Caki2 (cell line): Measurements from ENCODE around the gene RAB6D. TPM values are rescaled to one million over a fixed set of nuclear protein-coding genes. Genes with fewer than 3 reads are reported as not detected.
"Not testable (repeated sequence)": the region's sequence is repeated elsewhere in the genome, so short reads cannot be mapped to it uniquely, and the experiment has no call there.

ENCODE experiments used
- DNase-seq: peaks from one replicate; pipeline ENCODE4 v3.0.0-alpha.2; 2015; ENCODE audit warnings: low read depth
- in situ Hi-C: cut with HindIII; loops from 2 replicates; pipeline ENCODE4 v1.10.0; 2016; ENCODE audit warnings: low sequenced_read_pairs, low pct_unique_long_range_greater_than_20kb, mixed read lengths
- total RNA-seq: library from RNA; depleted of rRNA; stranded (reverse); fragments of >200 nt; shearing (Covaris generic); gene quantifications from 2 replicates; pipeline ENCODE4 v1.2.3, GENCODE V29; 2014; ENCODE audit warnings: low replicate concordance; rRNA removed

Gene RAB6D
- total RNA-seq: not detected in 2 replicates

GRCh38 chr2:131363703-131364186 is at the start of gene RAB6D:
Gene RAB6D (minus strand): TSS chr2:131364168. CDS start chr2:131363720, 448 bp downstream.
- in situ Hi-C loops, DNase-seq: not testable (repeated sequence)

DNA sequence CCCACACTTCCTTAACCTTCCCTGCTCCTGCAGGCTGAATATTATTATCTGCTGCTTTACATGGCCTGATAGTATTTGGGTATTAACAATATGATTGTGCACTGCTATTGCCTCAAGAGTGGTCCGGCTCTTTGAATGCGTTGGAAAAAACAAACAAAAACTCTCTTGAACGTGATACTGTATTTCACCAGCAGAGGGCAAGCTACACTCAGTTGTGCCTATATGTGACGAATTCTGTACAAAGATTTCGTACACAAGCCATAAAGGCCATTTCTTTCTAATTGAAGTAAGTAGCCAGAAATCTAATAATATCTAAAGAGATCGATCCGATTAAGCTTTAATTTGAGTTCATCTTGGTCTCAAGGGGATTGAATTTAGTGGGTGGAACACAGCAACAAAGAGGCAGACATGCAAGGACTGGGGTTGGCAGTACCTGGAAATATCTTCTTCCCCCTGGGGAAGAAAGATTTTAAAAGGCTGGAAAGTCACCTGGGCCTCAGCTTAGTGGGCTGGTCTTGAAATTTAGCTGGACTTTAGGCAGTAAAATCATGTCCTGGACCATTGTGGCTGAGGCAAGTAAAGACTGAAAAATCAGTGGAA is 49.3 kb upstream of the RAB6D start:
- in situ Hi-C loops: no loop called here
- peak; percentile 49 for DNase-seq

DNA sequence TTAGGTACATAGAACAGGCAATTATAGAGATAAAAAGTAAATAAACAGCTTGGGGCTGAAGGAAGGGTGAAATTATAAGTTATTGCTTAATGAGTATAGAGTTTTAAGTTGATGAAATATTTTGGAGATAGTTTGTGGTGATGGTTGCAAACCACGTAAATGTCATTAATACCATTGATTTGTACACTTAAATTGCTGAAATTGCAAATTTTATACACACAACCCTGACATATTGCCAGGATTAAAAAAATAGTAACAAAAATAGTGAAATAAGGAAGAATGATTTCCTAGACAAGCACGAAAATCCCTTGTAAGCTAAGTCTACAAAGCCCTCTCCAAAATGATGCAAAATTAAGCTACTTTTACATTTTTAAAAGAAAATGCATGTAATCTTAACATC is 46.2 kb upstream of the RAB6D start:
- in situ Hi-C loops: no loop called here
- no peak for DNase-seq

DNA sequence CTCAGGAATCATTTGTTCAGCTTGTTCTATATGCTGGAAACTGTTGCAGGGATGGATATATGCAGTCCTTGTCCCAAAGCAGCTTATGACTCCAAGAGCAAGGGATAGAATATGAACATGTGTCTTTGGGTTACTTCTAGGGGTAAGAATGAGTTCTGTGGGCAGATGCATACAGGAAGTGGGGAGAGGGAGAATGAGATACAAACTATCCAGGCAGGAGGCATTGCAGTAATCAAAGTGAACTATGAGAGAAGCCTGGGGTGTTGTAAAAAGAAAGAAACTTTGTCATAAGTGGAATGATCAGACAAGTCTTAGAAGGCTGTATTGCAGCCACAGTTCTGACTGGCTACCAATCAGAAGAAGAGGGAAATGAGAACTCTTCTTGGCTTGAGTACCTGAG is 44.8 kb upstream of the RAB6D start:
- in situ Hi-C loops: no loop called here
- no peak for DNase-seq

DNA sequence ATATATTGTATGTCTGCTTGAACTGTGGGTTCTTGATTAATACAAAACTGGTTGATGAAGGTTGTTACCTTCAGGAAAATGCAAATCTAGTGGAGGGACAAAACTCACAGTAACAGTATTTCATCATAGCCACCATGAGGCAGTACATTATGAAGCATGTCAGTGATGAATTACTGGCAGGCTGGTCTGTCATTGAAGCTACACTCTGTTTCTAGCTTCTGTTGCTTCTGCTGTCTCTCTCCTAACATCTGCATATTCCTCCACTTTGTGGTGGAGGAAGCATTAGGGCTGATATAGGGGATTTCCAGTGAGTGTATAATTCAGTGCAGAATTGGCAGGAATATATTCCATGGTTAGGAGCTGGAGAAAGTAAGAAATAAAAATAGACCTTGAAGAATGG is 44.2 kb upstream of the RAB6D start:
- DNase-seq: no peak

GRCh38 chr2:131404753-131405152 is 40.8 kb upstream of the RAB6D start:
- DNase-seq: no peak
- in situ Hi-C loops: no loop called here

More for the DNA sequence above, 44.2 kb upstream of the RAB6D start:
- in situ Hi-C loops: no loop called here

- in situ Hi-C loops: no loop called here
- no peak for DNase-seq
Observed at GRCh38 chr2:131402320-131403039, 38.5 kb upstream of the RAB6D start.

GRCh38 chr2:131400849-131401248 is 36.9 kb upstream of the RAB6D start:
- in situ Hi-C loops: no loop called here
- DNase-seq: no peak

DNA sequence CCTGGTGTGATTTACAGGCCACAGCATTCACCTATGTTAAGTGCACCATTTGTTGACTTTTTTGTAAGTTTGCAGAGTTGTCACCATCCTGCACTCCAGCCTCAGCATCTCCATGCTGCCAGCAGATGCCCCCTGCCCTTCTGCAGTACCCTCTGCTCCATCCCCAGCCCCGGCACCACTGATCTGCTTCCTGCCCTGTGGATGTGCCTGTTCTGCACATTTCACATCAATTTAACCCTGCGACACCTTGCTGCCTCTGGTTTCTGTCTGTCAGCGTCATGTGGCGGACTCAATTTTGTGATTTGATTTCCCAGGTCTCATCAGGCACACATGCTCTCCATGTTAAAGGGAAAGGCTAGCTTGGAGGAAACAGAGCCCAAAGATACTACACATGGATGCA is 36.5 kb upstream of the RAB6D start:
- DNase-seq, in situ Hi-C loops: not testable (repeated sequence)

DNA sequence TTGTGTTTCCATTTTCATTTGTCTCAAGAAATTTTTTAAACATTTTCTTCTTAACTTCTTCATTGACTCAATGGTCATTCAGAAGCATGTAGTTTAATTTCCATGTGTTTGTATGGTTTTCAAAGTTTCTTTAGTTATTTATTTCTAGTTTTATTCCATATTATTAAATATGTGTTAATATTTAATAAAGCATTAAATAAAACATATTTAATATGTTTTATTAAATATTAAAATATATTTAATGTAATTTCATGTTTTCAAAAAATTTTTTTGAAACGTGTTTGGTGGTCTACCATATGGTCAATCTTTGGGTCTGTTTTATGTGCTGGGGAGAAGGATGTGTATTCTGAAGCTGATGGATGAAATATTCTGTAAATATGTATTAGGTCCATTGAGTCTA is 32.2 kb upstream of the RAB6D start:
- DNase-seq, in situ Hi-C loops: not testable (repeated sequence)

- DNase-seq, in situ Hi-C loops: not testable (repeated sequence)
Observed at GRCh38 chr2:131395024-131395645, 31.2 kb upstream of the RAB6D start.

- in situ Hi-C loops: no loop called here
- no peak for DNase-seq
Observed at GRCh38 chr2:131394147-131394931, 30.4 kb upstream of the RAB6D start.

GRCh38 chr2:131391953-131392352 is 28.0 kb upstream of the RAB6D start:
- DNase-seq, in situ Hi-C loops: not testable (repeated sequence)

GRCh38 chr2:131391471-131391870 is 27.5 kb upstream of the RAB6D start:
- in situ Hi-C loops, DNase-seq: not testable (repeated sequence)

DNA sequence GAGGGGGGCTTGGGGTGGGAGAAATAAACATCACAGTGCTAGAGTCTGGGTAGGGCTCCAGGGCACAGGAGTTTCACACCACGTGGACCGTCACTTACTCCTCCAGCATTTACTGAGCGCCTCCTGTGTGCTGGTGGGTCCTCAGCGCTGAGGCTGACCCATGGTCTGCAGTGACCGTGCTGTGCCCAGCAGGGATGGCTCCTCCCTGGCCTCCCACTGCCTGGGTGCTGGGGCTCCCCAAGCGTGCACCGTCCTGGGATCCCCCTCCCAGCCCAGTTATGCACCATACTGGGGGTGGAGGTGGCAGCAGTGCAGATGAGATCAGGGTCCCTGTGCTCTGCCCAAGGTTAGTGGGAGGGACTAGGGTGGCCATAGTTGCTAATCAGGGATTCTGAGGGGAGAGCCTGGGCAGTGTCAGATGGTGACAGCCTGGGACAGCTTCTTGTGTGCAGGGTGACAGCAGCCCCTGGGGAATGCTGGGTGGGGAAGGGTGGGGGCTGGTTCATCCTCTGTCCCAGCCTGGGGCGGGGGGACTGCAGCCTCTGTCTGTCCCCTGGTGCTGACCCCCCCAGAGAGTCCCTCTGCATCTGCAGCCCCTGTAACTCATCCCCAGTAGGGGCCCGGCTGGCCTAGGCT is 26.6 kb upstream of the RAB6D start:
- in situ Hi-C loops, DNase-seq: not testable (repeated sequence)

DNA sequence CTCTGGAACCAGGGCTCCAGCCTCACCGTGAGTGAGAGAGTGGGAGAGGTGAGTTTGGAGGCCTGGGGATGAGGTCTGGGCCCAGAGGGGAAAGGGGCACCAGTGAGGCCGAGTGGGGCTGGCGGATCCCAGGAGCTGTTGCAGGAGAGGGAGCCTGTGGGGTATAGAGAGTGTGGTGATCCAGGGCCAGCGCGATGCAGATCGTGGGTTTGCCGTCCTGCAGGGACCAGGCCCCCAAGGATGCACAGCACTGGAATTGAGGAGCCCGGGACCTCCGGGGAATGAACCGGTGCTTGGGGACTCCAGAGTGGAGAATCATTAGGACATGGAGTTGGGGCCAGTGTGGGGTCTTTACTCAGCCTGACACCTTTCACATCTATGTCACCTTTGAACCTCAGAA is 25.7 kb upstream of the RAB6D start:
- no peak for DNase-seq
- in situ Hi-C loops: no loop called here

- DNase-seq, in situ Hi-C loops: not testable (repeated sequence)
Observed at GRCh38 chr2:131388834-131389233, 24.9 kb upstream of the RAB6D start.

DNA sequence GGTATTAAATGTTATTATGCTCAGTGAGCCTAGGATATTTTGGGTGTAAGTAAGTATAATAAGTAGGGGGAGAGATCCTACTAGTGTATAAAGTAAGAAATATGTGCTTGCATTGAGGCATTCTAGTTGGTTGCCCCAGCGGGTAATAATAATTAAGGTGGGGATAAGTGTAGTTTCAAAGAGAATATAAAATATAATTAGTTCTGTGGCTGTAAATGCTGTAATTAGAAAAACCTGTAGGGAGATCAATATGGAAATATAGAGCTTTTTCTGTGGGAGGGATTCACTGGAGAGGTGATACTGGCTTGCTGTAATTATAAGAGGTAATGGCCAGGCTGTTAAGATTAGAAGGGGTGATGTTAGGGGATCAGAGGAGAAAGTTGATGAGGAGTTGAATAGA is 9.1 kb upstream of the RAB6D start:
- DNase-seq: not testable (repeated sequence)
- in situ Hi-C loops: loop anchor here (5.0 kb wide), 1 partner anchor 1096 kb away; no protein-coding TSS in a partner anchor
